ENCODE measurements around the gene ABL1.

The ABL1 gene

DNA sequence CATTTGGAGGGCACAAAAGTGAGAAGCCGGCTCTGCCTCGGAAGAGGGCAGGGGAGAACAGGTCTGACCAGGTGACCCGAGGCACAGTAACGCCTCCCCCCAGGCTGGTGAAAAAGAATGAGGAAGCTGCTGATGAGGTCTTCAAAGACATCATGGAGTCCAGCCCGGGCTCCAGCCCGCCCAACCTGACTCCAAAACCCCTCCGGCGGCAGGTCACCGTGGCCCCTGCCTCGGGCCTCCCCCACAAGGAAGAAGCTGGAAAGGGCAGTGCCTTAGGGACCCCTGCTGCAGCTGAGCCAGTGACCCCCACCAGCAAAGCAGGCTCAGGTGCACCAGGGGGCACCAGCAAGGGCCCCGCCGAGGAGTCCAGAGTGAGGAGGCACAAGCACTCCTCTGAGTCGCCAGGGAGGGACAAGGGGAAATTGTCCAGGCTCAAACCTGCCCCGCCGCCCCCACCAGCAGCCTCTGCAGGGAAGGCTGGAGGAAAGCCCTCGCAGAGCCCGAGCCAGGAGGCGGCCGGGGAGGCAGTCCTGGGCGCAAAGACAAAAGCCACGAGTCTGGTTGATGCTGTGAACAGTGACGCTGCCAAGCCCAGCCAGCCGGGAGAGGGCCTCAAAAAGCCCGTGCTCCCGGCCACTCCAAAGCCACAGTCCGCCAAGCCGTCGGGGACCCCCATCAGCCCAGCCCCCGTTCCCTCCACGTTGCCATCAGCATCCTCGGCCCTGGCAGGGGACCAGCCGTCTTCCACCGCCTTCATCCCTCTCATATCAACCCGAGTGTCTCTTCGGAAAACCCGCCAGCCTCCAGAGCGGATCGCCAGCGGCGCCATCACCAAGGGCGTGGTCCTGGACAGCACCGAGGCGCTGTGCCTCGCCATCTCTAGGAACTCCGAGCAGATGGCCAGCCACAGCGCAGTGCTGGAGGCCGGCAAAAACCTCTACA is 49.8 kb downstream of the ABL1 start:
- Mint-ChIP-seq H3K4me1 (no peaks in the 10 kb centered on the region), H3K27me3 (no peaks in the 10 kb centered on the region), H3K4me3 (no peak overlapping the region), H3K27ac (peak overlapping the region in 1 of 2 donors; percentile 59), H3K9me3 (no peaks in the 10 kb centered on the region)
- DNase-seq (no peak), ATAC-seq (no peak)

GRCh38 chr9:130885484-130886375 is 50.7 kb downstream of the ABL1 start:
- Mint-ChIP-seq H3K9me3 (no peaks in the 10 kb centered on the region), H3K4me3 (no peak overlapping the region), H3K27me3 (no peaks in the 10 kb centered on the region), H3K4me1 (no peaks in the 10 kb centered on the region), H3K27ac (peak overlapping the region; percentile 51 to 72)
- DNase-seq (no peak), ATAC-seq (no peak)

DNA sequence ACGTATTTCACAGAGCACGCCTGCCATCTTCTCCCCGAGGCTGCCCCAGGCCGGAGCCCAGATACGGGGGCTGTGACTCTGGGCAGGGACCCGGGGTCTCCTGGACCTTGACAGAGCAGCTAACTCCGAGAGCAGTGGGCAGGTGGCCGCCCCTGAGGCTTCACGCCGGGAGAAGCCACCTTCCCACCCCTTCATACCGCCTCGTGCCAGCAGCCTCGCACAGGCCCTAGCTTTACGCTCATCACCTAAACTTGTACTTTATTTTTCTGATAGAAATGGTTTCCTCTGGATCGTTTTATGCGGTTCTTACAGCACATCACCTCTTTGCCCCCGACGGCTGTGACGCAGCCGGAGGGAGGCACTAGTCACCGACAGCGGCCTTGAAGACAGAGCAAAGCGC is 51.9 kb downstream of the ABL1 start:
- Mint-ChIP-seq H3K9me3 (no peaks in the 10 kb centered on the region), H3K4me1 (no peaks in the 10 kb centered on the region), H3K27ac (peak overlapping the region; percentile 13 to 70), H3K4me3 (no peak overlapping the region), H3K27me3 (no peaks in the 10 kb centered on the region)
- ATAC-seq (no peak), DNase-seq (no peak)

- Mint-ChIP-seq H3K27ac (peak overlapping the region; percentile 29 to 48), H3K27me3 (no peaks in the 10 kb centered on the region), H3K9me3 (no peaks in the 10 kb centered on the region), H3K4me3 (no peak overlapping the region), H3K4me1 (no peaks in the 10 kb centered on the region)
- ATAC-seq (no peak), DNase-seq (no peak)
These were observed 52.6 kb downstream of the ABL1 start for GRCh38 chr9:130887494-130888144.

DNA sequence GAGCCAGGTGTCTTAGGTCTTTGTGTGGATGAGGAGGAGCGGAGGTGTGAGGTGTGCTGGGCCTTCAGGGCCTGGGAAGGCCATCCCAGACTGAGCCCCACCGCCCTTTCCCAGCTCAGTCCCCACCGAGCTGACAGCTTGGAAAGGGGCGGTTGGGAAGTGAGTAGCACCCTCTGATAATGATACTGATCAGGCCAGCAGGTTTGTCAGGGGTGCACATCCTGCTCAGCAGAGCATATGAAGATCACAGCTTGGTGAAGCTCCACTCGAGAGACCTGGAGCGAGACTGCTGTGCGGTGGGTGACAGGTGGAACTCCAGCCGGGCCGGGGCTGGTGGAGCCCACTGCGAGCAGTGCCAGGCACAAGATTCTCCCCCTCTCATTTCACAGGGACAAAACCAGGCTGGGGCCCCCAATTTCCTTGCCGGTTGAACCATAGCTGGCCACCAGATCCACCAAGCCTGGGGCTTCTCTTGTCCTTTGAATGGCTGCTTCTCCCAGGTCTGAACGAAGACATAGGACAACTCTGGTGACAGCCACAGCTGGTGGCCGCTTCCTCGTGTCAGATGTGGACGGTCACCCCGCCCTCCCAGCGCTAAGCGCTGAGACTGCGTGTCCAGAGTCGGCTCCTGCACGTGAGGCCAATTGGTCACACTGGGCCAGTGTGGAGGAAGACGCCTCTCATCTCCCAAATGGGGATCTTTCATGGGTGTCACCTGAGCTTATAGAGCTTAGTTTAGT is 53.3 kb downstream of the ABL1 start:
- H3K4me1 Mint-ChIP-seq = no peaks in the 10 kb centered on the region
- no peak for ATAC-seq
- H3K27me3 Mint-ChIP-seq = no peaks in the 10 kb centered on the region
- no peaks in the 10 kb centered on the region for H3K9me3 Mint-ChIP-seq
- no peak for DNase-seq
- peak overlapping the region in 1 of 2 donors; percentile 19 for H3K27ac Mint-ChIP-seq
- H3K4me3 Mint-ChIP-seq = no peak overlapping the region

DNA sequence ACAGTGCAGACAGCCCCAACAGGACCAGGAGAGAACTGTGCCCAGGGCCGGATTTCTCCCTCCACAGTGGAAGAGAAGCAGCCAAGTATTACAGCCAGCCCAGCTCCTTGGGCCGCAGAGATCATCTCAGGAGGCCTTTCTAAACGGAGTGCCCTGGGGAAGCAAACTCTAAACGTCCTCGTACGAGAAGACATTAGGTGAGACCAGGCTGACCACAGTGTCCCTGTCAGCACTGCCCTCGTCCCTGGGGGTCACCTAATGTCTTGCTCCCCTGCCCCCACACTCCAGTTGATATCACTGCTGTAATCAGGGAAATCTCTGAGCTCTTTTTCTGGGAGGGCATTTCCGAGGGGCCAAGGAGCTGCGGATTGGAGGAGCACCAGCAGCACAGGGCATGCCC is 55.1 kb downstream of the ABL1 start:
- Mint-ChIP-seq H3K27me3 (no peaks in the 10 kb centered on the region), H3K4me1 (no peaks in the 10 kb centered on the region), H3K9me3 (no peaks in the 10 kb centered on the region), H3K4me3 (no peak overlapping the region), H3K27ac (peak overlapping the region in 1 of 2 donors; percentile 42)
- no peak for DNase-seq
- no peak for ATAC-seq

DNA sequence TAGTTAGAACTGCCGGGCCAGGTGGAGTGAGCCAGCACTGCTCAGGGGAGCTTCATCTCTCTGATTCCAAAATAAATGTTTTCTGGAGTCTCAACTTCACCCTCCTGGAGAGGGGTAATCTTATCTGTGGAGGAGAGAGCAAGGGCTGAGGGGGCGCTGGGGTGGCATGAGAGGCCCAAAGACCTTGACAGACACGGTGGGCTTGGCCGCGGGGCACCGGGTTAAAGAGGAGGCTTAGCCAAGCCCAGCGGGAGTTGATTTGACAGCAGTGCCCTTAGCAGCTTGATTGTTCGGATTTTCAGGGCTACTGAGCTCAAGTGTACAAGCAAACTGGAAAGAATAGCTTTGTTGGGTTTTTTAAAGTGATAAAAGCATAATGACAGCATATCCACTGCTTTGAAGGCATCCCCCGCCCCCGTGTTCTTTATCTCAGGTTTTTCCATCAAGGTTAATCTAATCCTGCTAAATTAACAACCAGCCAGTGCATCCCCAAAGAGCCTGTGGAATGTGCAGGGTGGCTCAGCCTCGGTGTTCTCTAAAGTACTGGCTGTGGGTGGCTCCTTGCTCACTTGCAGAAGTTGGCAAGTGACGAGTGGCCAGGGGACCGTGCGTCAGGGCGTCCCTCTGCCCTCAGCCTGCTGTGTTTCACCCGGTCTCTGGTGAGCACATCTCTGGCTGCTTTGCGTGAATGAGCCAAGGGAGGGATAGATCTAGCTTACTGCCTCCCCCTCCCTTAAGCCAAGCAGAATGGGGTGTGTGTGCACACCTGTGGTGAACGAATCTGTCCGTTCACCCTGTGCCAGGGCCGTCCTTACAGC is 56.0 kb downstream of the ABL1 start:
- DNase-seq (no peak), ATAC-seq (no peak)
- Mint-ChIP-seq H3K9me3 (no peaks in the 10 kb centered on the region), H3K4me3 (no peak overlapping the region), H3K27me3 (no peaks in the 10 kb centered on the region), H3K27ac (peak overlapping the region in 1 of 2 donors; percentile 85), H3K4me1 (no peaks in the 10 kb centered on the region)

GRCh38 chr9:130891688-130892476 is 56.8 kb downstream of the ABL1 start:
- Mint-ChIP-seq H3K9me3 (no peaks in the 10 kb centered on the region), H3K27me3 (no peaks in the 10 kb centered on the region), H3K4me3 (no peak overlapping the region), H3K27ac (peak overlapping the region in 1 of 2 donors; percentile 85), H3K4me1 (no peaks in the 10 kb centered on the region)
- DNase-seq (no peak), ATAC-seq (no peak)

- H3K27ac Mint-ChIP-seq = no peak overlapping the region
- DNase-seq = no peak
- H3K4me3 Mint-ChIP-seq = no peak overlapping the region
These were observed 57.6 kb downstream of the ABL1 start for GRCh38 chr9:130892477-130893304.

GRCh38 chr9:130893341-130894101 is 58.5 kb downstream of the ABL1 start:
- no peak for DNase-seq
- H3K27me3 Mint-ChIP-seq = no peaks in the 10 kb centered on the region
- no peaks in the 10 kb centered on the region for H3K9me3 Mint-ChIP-seq
- no peaks in the 10 kb centered on the region for H3K4me1 Mint-ChIP-seq
- peak overlapping the region in 1 of 2 donors; percentile 59 for H3K27ac Mint-ChIP-seq
- no peak for ATAC-seq
- H3K4me3 Mint-ChIP-seq = no peak overlapping the region

More at GRCh38 chr9:130892477-130893304, 57.6 kb downstream of the ABL1 start:
- Mint-ChIP-seq H3K4me1 (no peaks in the 10 kb centered on the region), H3K27me3 (no peaks in the 10 kb centered on the region), H3K9me3 (no peaks in the 10 kb centered on the region)
- ATAC-seq = no peak

DNA sequence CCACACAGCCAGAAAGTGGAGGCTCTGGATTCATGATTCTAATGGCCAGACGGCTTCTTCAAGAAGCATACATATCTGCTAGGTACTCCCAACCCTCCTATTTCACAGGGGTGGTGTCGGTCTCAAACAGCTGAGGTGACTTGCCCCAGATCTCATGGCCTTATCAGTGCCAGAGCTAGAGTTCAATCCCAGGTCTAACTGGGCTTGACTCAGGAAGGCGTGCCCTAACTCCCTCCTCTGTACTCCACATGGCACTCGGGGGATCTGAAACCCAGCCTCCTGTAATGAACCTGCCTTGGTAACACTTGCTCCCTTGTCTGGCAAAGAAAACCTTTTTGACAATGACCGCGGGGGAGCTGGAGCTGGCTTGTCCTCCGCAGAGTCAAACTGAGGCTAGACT is 59.5 kb downstream of the ABL1 start:
- ATAC-seq (no peak), DNase-seq (no peak)
- no peaks in the 10 kb centered on the region for H3K4me1 Mint-ChIP-seq
- H3K4me3 Mint-ChIP-seq = no peak overlapping the region
- H3K27me3 Mint-ChIP-seq = no peaks in the 10 kb centered on the region
- no peak overlapping the region for H3K27ac Mint-ChIP-seq
- no peaks in the 10 kb centered on the region for H3K9me3 Mint-ChIP-seq

GRCh38 chr9:130895038-130895437 is 60.0 kb downstream of the ABL1 start:
- H3K9me3 Mint-ChIP-seq = no peaks in the 10 kb centered on the region
- H3K4me1 Mint-ChIP-seq = no peaks in the 10 kb centered on the region
- DNase-seq = no peak
- no peak for ATAC-seq
- H3K4me3 Mint-ChIP-seq = no peak overlapping the region
- H3K27me3 Mint-ChIP-seq = no peaks in the 10 kb centered on the region
- H3K27ac Mint-ChIP-seq = peak overlapping the region in 1 of 2 donors; percentile 30

Measured in stimulated activated naive CD8-positive, alpha-beta T cell treated with anti-CD3 and anti-CD28 coated beads, Interleukin-15, amount 100 ng/mL, for 72 hours (primary cell).